Neutrophil (primary cell): ENCODE measurements around the gene LRRC49.

ENCODE experiments used
- H3K27ac ChIP-seq: fragments of 200-600 bp; sonication (generic); 2 replicates; pipeline ENCODE4 v1.5.1; 2016; ENCODE audit warnings: mild to moderate bottlenecking, moderate library complexity
- H3K27me3 ChIP-seq: fragments of 200-600 bp; sonication (generic); 2 replicates; pipeline ENCODE4 v1.6.0; 2016; ENCODE audit warnings: mild to moderate bottlenecking
- H3K36me3 ChIP-seq: fragments of 200-600 bp; sonication (generic); 2 replicates; pipeline ENCODE4 v1.5.1; 2017
- H3K4me1 ChIP-seq, 2 experiments: fragments of 200-600 bp in 1 of 2; sonication (generic) in 1 of 2; 1 replicate in 1 of 2; 2 replicates in 1 of 2; pipeline versions ENCODE4 v1.5.1 to v1.6.1; 2013 to 2016; ENCODE audit warnings: low read depth in 1 of 2, low read length in 1 of 2, mild to moderate bottlenecking in 1 of 2, moderate library complexity in 1 of 2; ENCODE audit not compliant: control insufficient read depth in 1 of 2, insufficient read depth in 1 of 2
- H3K4me3 ChIP-seq, 2 experiments: fragments of 200-600 bp in 1 of 2; sonication (generic) in 1 of 2; 1 replicate in 1 of 2; 2 replicates in 1 of 2; pipeline ENCODE4 v1.5.1; 2013 to 2016; ENCODE audit warnings: low read depth in 1 of 2, low read length in 1 of 2, mild to moderate bottlenecking in 1 of 2, moderate library complexity in 1 of 2
- H3K9me3 ChIP-seq: fragments of 200-600 bp; sonication (generic); 2 replicates; pipeline ENCODE4 v1.5.1; 2016
- CTCF ChIP-seq: fragments of 200-600 bp; sonication (generic); IDR thresholded peaks from 2 replicates; pipeline ENCODE4 v1.5.1; 2016; ENCODE audit warnings: antibody characterized with exemption

LRRC49 gene

GRCh38 chr15:70963199-70963598 is 70.6 kb downstream of the LRRC49 start:
- no peaks in the 10 kb centered on the region for H3K9me3 ChIP-seq
- H3K27ac ChIP-seq, result no peak overlapping the region
- H3K4me1 ChIP-seq, result no peaks in the 10 kb centered on the region
- no peak overlapping the region for H3K4me3 ChIP-seq
- H3K27me3 ChIP-seq, result peaks cover 1% of the 10 kb centered on the region
- no peaks in the 10 kb centered on the region for H3K36me3 ChIP-seq
- TF ChIP-seq CTCF, result no peak

GRCh38 chr15:70964058-70964457 is 71.4 kb downstream of the LRRC49 start:
- H3K9me3 ChIP-seq, result no peaks in the 10 kb centered on the region
- no peak overlapping the region for H3K4me3 ChIP-seq
- H3K27me3 ChIP-seq, result no peaks in the 10 kb centered on the region
- TF ChIP-seq CTCF, result no peak
- H3K4me1 ChIP-seq, result no peaks in the 10 kb centered on the region
- no peak overlapping the region for H3K27ac ChIP-seq
- H3K36me3 ChIP-seq, result no peaks in the 10 kb centered on the region

GRCh38 chr15:70964686-70965085 is 72.1 kb downstream of the LRRC49 start:
- H3K9me3 ChIP-seq, result no peaks in the 10 kb centered on the region
- no peak overlapping the region for H3K4me3 ChIP-seq
- H3K27me3 ChIP-seq, result no peaks in the 10 kb centered on the region
- no peak for TF ChIP-seq CTCF
- H3K27ac ChIP-seq, result no peak overlapping the region
- H3K4me1 ChIP-seq, result no peaks in the 10 kb centered on the region
- no peaks in the 10 kb centered on the region for H3K36me3 ChIP-seq

DNA sequence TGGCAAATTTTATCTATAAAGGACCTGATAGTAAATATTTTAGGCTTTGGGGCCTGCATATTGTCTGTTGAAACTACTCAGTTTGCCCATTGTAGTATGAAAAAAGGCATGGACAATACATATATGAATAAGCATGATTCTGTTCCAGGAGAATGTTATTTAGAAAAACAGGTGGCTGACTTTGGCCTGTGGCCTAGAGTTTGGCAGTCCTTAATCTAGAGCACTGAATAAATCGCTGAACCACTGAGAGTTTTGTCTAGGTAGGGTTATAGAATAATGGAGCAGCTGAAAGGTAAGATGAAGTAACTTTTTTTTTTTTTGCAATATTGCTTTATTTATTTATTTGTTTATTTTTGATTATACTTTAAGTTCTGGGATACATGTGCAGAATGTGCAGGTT is 75.0 kb downstream of the LRRC49 start:
- H3K9me3 ChIP-seq, result no peaks in the 10 kb centered on the region
- no peaks in the 10 kb centered on the region for H3K27me3 ChIP-seq
- no peaks in the 10 kb centered on the region for H3K36me3 ChIP-seq
- TF ChIP-seq CTCF, result no peak
- H3K4me1 ChIP-seq, result no peaks in the 10 kb centered on the region
- no peak overlapping the region for H3K4me3 ChIP-seq
- H3K27ac ChIP-seq, result no peak overlapping the region

DNA sequence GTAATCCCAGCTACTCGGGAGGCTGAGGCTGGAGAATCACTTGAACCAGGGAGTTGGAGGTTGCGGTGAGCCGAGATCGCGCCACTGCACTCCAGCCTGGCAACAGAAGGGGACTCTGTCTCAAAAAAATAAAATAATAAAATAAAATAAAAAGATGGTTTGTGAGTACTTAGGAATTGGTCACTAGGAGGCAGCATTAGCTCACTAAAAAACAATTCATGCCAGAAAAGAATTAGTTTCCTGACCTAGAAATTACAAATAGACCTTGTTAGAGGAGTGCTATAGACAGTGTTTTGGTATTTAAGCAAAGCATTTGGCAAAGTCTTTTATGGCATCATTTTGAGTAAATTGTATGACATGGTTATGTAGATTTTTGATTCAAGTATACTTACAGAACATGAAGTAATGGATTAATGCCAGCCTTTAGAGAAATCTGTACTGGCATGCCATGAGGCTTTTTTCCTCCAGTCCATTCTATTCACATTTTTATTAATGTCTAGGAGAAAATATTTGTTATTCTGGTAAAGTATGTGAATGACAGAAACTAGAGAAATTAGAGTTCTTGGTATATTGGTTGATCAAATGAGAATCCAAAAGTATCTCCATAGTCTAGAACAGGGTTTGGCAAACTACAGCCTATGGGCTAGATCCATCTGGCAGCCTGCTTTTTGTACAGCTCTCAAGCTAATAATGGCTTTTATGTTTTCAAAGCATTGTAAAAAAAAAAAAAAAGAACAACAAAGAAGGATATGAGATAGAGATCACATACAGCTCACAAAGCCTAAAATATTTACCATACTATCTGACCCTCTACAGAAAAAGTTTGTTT is 81.6 kb downstream of the LRRC49 start:
- no peaks in the 10 kb centered on the region for H3K36me3 ChIP-seq
- H3K9me3 ChIP-seq, result no peaks in the 10 kb centered on the region
- H3K27ac ChIP-seq, result no peak overlapping the region
- TF ChIP-seq CTCF, result no peak
- H3K4me1 ChIP-seq, result no peaks in the 10 kb centered on the region
- no peaks in the 10 kb centered on the region for H3K27me3 ChIP-seq
- H3K4me3 ChIP-seq, result no peak overlapping the region
